Measurements from ENCODE around the gene RBBP4.

Gene RBBP4

GRCh38 chr1:32727876-32728275 is 76.9 kb downstream of the RBBP4 start:
- DNase-seq: no peak

- no peak for DNase-seq
Observed at GRCh38 chr1:32728413-32729077, 77.5 kb downstream of the RBBP4 start.

- no peak for DNase-seq
Observed at GRCh38 chr1:32729254-32730046, 78.4 kb downstream of the RBBP4 start.

GRCh38 chr1:32733582-32734321 is 82.7 kb downstream of the RBBP4 start:
- DNase-seq: no peak

Data from NCI-H2227 treated with DMSO at 0.1 percent for 48 hours (cell line).